Mesothelial cell of epicardium (in vitro differentiated cells): ENCODE results near the gene TMEM51. TPM values are rescaled to one million over a fixed set of nuclear protein-coding genes. Genes with fewer than 3 reads are reported as not detected.
A peak's percentile ranks its signal among the peaks of the same experiment; 100 is the strongest.

Source experiments
- DNase-seq, 2 experiments: peaks; one replicate each; pipeline ENCODE4 v3.0.0; 2021; ENCODE audit warnings: low spot score in 2 of 2; ENCODE audit not compliant: unreplicated experiment in 2 of 2
- H3K27ac Mint-ChIP-seq: 2 replicates; pipeline ENCODE4 v1.8.0; 2021; ENCODE audit warnings: mixed read lengths
- H3K27me3 Mint-ChIP-seq: 2 replicates; pipeline ENCODE4 v1.8.0; 2021; ENCODE audit warnings: low read depth, mixed read lengths
- H3K36me3 Mint-ChIP-seq: 2 replicates; pipeline ENCODE4 v1.8.0; 2021; ENCODE audit warnings: mixed read lengths
- H3K4me1 Mint-ChIP-seq: 2 replicates; pipeline ENCODE4 v1.8.0; 2021; ENCODE audit warnings: mixed read lengths
- H3K4me3 Mint-ChIP-seq: 2 replicates; pipeline ENCODE4 v1.8.0; 2021; ENCODE audit warnings: mild to moderate bottlenecking, moderate library complexity, mixed read lengths
- H3K9me3 Mint-ChIP-seq: 2 replicates; pipeline ENCODE4 v1.8.0; 2021; ENCODE audit warnings: mixed read lengths
- CTCF ChIP-seq: fragments of 200-600 bp; sonication (generic); IDR thresholded peaks from one replicate; pipeline ENCODE4 v1.5.0; 2021; ENCODE audit warnings: antibody characterized with exemption; ENCODE audit not compliant: unreplicated experiment
- total RNA-seq: library from RNA; stranded (reverse); gene quantifications from 3 replicates; pipeline ENCODE4 v1.2.1, GENCODE V29; 2021

The TMEM51 gene
- total RNA-seq, 1 donor from 2014 or later: 10.9 TPM

GRCh38 chr1:15213341-15213821 lies 59.8 kb downstream of the TMEM51 start:
- no peaks in the 10 kb centered on the region for H3K27me3 Mint-ChIP-seq
- peaks cover 6% of the 10 kb centered on the region for H3K36me3 Mint-ChIP-seq
- H3K4me3 Mint-ChIP-seq: no peak overlapping the region
- DNase-seq: no peak
- no peak for TF ChIP-seq CTCF
- H3K27ac Mint-ChIP-seq: peak overlapping the region; percentile 99
- H3K9me3 Mint-ChIP-seq: no peaks in the 10 kb centered on the region
- H3K4me1 Mint-ChIP-seq: peaks cover 31% of the 10 kb centered on the region

DNA sequence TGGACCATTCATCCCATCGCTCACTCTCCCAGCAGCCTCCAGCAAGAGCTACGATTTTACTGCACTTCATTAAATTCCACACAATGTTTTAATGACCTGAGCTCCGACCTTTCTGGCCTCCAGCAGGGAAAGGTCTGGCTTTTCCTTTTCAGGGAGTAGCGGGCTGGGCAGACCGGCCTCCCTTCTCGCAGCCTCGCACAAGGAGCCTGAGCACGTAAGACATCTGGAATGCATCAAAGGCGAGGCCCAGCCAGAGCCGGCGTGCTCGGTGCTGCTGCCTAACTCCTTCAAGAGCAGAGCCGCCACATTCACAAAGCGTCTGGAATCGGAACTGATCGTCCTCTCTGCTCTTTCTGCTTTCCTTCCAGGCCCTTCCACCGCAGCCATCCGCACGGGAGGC lies 61.0 kb downstream of the TMEM51 start:
- TF ChIP-seq CTCF: no peak
- Mint-ChIP-seq H3K27me3 (no peaks in the 10 kb centered on the region), H3K4me1 (peaks cover 31% of the 10 kb centered on the region), H3K27ac (peak overlapping the region; percentile 99), H3K36me3 (peaks cover 16% of the 10 kb centered on the region), H3K4me3 (peak overlapping the region; percentile 38), H3K9me3 (no peaks in the 10 kb centered on the region)
- peak; percentile 49 to 75 for DNase-seq

DNA sequence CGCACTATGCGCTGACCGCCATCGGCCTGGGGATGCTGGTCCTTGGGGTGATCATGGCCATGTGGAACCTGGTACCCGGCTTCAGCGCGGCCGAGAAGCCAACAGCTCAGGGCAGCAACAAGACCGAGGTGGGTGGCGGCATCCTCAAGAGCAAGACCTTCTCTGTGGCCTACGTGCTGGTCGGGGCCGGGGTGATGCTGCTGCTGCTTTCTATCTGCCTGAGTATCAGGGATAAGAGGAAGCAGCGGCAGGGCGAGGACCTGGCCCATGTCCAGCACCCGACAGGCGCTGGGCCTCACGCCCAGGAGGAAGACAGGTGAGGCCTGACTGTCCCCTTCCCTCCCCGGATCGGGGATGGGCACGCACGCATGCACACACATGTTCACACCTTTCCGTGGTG lies 61.6 kb downstream of the TMEM51 start:
- no peaks in the 10 kb centered on the region for H3K27me3 Mint-ChIP-seq
- no peak overlapping the region for H3K4me3 Mint-ChIP-seq
- H3K27ac Mint-ChIP-seq: peak overlapping the region; percentile 99
- peaks cover 19% of the 10 kb centered on the region for H3K36me3 Mint-ChIP-seq
- TF ChIP-seq CTCF: no peak
- no peaks in the 10 kb centered on the region for H3K9me3 Mint-ChIP-seq
- DNase-seq: no peak
- peaks cover 31% of the 10 kb centered on the region for H3K4me1 Mint-ChIP-seq

- no peaks in the 10 kb centered on the region for H3K27me3 Mint-ChIP-seq
- no peaks in the 10 kb centered on the region for H3K9me3 Mint-ChIP-seq
- peaks cover 21% of the 10 kb centered on the region for H3K36me3 Mint-ChIP-seq
These were observed 64.1 kb downstream of the TMEM51 start for GRCh38 chr1:15217654-15218053.

GRCh38 chr1:15218287-15219279 lies 65.0 kb downstream of the TMEM51 start:
- Mint-ChIP-seq H3K4me3 (no peak overlapping the region), H3K9me3 (no peaks in the 10 kb centered on the region), H3K27me3 (no peaks in the 10 kb centered on the region), H3K27ac (no peak overlapping the region), H3K4me1 (peaks cover 18% of the 10 kb centered on the region), H3K36me3 (peaks cover 21% of the 10 kb centered on the region)
- no peak for TF ChIP-seq CTCF
- no peak for DNase-seq

More at GRCh38 chr1:15217654-15218053, 64.1 kb downstream of the TMEM51 start:
- Mint-ChIP-seq H3K4me1 (peaks cover 27% of the 10 kb centered on the region), H3K4me3 (no peak overlapping the region), H3K27ac (no peak overlapping the region)
- TF ChIP-seq CTCF: no peak
- no peak for DNase-seq
